ENCODE data around the gene HPSE2. TPM values are rescaled to one million over a fixed set of nuclear protein-coding genes. Genes with fewer than 3 reads are reported as not detected.

The HPSE2 gene
- polyA plus RNA-seq, 1 experiment = not detected

DNA sequence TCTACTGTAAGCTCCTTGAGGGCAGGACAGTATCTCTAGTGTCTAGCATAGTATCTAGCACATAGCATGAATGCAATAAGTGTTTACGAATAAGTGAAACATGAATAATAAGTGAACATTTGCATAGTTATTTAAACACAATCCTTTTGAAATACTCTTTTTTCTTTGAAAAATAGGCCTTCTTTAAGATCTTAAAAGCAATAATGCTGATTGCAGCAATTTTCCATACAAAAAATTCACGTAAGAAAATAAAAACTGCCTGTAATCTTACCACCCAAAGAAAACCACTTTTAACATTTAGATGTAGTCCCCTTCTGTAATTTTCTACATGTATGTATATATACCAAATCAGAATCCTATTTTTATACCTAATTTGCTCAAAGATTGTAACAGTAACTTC is 626.4 kb downstream of the HPSE2 start:
- DNase-seq (ENCODE audit: low read depth, low spot score) = no peak
- Histone ChIP-seq H3K27me3 (ENCODE audit: control insufficient read depth, insufficient read depth, low read length) (no peaks in the 10 kb centered on the region), H3K9me3 (ENCODE audit: control insufficient read depth, insufficient read depth, low read length) (no peaks in the 10 kb centered on the region), H3K4me3 (ENCODE audit: low read depth, low read length) (no peak overlapping the region), H3K27ac (ENCODE audit: low read depth, low read length) (no peak overlapping the region)
- POLR2A ChIA-PET = no interaction called here
- TF ChIP-seq, protein P1, sequence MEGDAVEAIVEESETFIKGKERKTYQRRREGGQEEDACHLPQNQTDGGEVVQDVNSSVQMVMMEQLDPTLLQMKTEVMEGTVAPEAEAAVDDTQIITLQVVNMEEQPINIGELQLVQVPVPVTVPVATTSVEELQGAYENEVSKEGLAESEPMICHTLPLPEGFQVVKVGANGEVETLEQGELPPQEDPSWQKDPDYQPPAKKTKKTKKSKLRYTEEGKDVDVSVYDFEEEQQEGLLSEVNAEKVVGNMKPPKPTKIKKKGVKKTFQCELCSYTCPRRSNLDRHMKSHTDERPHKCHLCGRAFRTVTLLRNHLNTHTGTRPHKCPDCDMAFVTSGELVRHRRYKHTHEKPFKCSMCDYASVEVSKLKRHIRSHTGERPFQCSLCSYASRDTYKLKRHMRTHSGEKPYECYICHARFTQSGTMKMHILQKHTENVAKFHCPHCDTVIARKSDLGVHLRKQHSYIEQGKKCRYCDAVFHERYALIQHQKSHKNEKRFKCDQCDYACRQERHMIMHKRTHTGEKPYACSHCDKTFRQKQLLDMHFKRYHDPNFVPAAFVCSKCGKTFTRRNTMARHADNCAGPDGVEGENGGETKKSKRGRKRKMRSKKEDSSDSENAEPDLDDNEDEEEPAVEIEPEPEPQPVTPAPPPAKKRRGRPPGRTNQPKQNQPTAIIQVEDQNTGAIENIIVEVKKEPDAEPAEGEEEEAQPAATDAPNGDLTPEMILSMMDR (IDR thresholded peaks at IDR 0.05; ENCODE audit: low read depth, low read length) = no peak
- CTCF ChIA-PET = no interaction called here

DNA sequence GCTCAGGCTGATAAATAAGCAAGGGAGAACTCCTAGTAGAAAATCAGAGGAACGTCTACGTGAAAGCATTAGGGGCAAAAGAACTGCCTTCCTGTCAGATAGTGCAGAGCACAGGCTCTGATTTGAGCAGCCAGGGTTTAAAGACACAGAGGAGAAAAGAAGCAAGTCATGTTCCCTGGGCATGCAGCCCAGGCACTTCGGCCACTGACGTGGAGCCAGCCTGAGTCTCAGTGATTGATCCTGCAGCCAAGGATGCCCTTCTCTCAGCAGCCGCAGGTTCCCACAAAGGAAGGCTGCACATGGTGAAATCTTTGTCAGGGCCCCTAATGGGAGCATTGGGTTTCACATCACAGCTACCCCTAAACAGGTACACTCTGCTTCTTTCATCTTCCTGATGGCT is 627.2 kb downstream of the HPSE2 start:
- POLR2A ChIA-PET = no interaction called here
- TF ChIP-seq, protein P1 (IDR thresholded peaks at IDR 0.05; ENCODE audit: low read depth, low read length) = no peak
- DNase-seq (ENCODE audit: low read depth, low spot score) = no peak
- H3K9me3 ChIP-seq (ENCODE audit: control insufficient read depth, insufficient read depth, low read length) = no peaks in the 10 kb centered on the region
- no peak overlapping the region for H3K4me3 ChIP-seq (ENCODE audit: low read depth, low read length)
- no peaks in the 10 kb centered on the region for H3K27me3 ChIP-seq (ENCODE audit: control insufficient read depth, insufficient read depth, low read length)
- CTCF ChIA-PET = no interaction called here
- no peak overlapping the region for H3K27ac ChIP-seq (ENCODE audit: low read depth, low read length)

DNA sequence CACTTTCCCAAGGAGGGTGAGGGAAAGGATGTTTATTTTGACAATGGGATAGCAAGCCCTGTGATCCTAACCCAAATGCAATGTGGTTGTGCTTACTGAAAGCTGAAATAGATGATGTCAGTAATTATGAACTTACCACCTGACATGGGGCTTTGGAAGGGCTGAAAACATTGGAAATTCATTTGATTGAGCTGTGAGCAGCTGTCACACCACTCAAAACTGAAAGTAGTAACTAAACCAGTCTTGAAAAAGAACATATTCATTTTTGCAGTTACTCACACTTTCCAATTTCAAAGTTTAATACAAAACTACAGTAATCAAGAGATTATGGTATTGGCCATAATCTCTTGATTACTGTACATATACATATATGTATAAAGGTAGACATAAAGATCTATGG is 633.4 kb downstream of the HPSE2 start:
- ChIA-PET CTCF (no interaction called here), POLR2A (no interaction called here)
- no peak overlapping the region for H3K27ac ChIP-seq (ENCODE audit: low read depth, low read length)
- TF ChIP-seq, protein P1 (IDR thresholded peaks at IDR 0.05; ENCODE audit: low read depth, low read length) = no peak
- no peaks in the 10 kb centered on the region for H3K27me3 ChIP-seq (ENCODE audit: control insufficient read depth, insufficient read depth, low read length)
- DNase-seq (ENCODE audit: low read depth, low spot score) = no peak
- H3K4me3 ChIP-seq (ENCODE audit: low read depth, low read length) = no peak overlapping the region
- peaks cover 5% of the 10 kb centered on the region; the same call in 1 of the 2 replicates for H3K9me3 ChIP-seq (ENCODE audit: control insufficient read depth, insufficient read depth, low read length)

DNA sequence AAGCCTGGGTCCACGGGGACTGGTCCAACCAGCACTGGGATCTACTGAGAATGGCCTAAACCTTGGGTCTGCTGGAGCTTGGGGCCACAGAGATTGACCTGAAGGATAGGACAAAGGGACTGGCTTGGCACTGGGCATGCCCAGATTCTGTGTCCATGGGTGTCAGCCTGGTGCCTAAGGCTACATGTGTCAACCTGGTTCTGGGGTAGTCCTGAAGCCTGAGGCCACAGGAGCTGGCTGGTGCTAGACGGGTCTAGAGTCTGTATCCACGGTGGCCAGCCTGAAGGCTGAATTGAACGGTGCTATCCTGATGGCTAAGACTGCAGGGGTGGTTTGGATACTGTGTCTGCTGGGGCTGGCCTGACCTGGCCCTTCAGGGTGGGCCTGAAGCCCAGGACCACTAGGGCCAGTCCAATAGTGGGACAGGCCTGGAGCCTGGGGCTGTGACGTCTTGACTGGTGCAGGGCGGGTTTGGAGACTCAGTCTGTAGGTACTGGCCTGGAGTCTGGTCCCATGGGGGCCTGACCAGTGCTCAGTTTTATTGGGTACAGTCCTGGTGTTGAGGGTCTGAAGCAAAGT is 636.5 kb downstream of the HPSE2 start:
- Histone ChIP-seq H3K9me3 (ENCODE audit: control insufficient read depth, insufficient read depth, low read length) (peaks cover 5% of the 10 kb centered on the region; the same call in 1 of the 2 replicates), H3K27ac (ENCODE audit: low read depth, low read length) (no peak overlapping the region), H3K4me3 (ENCODE audit: low read depth, low read length) (no peak overlapping the region), H3K27me3 (ENCODE audit: control insufficient read depth, insufficient read depth, low read length) (no peaks in the 10 kb centered on the region)
- TF ChIP-seq, protein P1 (IDR thresholded peaks at IDR 0.05; ENCODE audit: low read depth, low read length) = no peak
- ChIA-PET CTCF (no interaction called here), POLR2A (no interaction called here)
- DNase-seq (ENCODE audit: low read depth, low spot score) = no peak

DNA sequence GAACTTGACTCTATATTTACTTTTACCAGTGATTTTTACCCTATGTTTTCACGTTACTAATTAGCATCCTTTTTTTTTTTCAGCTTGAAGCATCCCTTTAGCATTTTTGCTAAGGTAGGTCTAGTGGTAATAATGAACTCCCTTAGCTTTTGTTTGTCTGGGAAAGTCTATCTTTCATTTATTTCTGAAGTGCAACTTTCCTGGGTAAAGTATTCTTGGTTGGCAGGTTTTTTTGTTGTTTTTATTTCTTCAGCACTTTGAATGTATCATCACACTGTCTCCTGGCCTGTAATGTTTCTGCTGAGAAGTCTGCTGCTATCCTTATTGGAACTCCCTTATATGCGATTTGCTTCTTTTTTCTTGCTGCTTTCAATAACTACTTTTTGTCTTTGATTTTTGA is 639.2 kb downstream of the HPSE2 start:
- no peak overlapping the region for H3K27ac ChIP-seq (ENCODE audit: low read depth, low read length)

More for the DNA sequence above, 639.2 kb downstream of the HPSE2 start:
- no peak overlapping the region for H3K4me3 ChIP-seq (ENCODE audit: low read depth, low read length)
- TF ChIP-seq, protein P1 (IDR thresholded peaks at IDR 0.05; ENCODE audit: low read depth, low read length) = no peak
- ChIA-PET CTCF (no interaction called here), POLR2A (no interaction called here)
- no peak for DNase-seq (ENCODE audit: low read depth, low spot score)
- H3K27me3 ChIP-seq (ENCODE audit: control insufficient read depth, insufficient read depth, low read length) = no peaks in the 10 kb centered on the region
- H3K9me3 ChIP-seq (ENCODE audit: control insufficient read depth, insufficient read depth, low read length) = peaks cover 5% of the 10 kb centered on the region; the same call in 1 of the 2 replicates

Measured in AG04450 (cell line).